NCI-H524 treated with DMSO at 0.1 percent for 48 hours (cell line): Measurements from ENCODE around the gene FUT8.
"Not testable (repeated sequence)": the region's sequence is repeated elsewhere in the genome, so short reads cannot be mapped to it uniquely, and the experiment has no call there.

Experiments used
- DNase-seq: peaks from one replicate; lab custom pipeline; 2025; lab: John Stamatoyannopoulos, UW

Gene FUT8

DNA sequence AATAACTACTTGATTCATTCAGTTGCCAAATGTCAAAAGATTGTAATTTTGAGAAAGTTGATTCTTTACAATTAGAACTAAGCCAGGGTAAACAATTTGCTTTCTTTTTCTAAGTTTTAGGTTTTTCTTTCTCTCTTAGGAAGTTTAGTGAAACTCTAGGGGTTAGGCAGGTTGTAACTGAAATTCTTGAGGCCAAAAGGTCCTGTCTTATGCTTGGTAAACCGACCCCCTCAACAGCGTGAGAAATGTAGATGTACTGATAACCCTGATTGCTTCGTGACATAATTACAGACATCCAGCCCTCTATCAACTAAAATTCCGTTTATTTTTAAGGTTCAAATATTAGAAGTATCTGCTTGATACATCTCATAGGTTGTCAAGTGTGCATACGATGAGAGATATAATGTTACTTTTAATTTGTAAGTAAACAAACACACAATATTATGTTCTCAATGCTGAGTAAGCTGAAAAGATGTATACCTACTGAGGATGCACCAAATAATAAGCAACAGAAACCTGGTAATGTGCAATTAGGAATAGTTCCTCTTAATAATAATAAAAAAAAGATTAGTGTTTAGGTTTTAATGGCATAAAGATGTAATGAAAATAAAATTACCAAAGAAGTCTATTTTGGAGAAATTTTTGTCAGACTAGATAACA lies 7.2 kb downstream of the FUT8 start:
- no peak for DNase-seq

DNA sequence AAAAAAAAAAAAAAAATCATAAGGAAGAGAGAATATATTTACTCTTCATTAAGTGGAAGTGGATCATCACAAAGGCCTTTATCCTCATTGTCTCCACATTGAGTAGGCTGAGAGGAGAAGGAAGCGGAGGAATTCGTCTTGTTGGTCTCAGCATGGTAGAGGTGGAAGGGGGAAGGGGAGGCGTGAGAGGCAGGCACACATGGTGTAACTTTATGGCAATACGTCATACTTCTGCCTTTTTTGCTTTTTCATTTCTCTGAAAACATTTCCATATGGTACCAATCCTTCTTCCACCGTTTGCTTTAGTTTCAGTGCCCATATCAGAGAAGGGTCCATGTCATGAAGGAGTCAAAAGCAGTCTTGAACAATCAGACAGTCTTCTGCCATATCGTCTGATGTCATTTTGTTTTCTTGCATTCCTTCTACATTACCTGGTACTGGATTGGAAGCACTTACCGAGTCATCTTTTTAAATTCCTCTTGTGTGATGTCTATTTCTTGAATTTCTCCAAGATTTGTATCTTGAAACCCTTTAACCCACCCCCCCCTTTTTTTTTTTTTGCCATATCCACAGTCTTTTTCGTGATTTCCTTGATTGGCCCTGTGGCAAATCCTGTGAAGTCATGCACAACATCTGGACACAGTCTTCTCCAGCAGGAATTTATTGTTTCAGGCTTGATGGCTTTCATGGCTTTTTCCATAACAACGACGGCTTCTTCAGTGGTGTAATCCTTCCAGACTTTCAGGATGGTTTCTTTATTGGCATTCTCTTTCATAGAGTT lies 8.9 kb downstream of the FUT8 start:
- no peak for DNase-seq

DNA sequence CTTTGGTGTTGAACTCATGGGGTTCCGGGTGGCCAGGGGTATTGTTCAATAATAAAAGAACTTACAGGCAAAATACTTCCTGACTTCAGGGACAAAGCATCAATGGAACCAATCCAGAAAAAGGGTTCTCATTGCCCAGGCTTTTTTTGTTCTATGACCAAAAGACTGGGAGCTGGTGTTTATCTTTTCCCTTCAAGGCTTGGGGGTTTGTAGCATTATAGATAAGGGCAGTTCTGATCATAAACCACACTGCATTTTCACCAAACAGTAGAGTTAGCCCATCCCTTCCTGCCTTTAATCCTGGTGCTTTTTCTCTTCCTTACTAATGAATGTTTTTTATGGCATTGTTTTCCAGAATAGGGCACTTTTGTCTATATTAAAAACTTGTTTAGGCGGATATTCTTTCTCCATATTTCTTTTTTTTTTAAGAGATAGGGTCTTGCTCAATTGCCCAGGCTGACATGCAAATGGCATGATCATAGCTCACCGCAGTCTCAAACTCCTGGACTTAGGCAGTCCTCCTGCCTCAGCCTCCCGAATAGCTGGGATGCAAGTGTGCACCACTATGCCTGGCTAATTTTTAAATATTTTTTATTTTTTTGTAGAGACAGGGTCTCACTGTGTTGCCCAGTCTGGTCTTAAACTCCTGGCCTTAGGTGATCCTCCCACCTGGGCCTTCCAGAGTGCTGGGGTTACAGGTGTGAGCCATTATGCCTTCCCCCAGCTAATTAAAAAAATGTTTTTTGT lies 9.7 kb downstream of the FUT8 start:
- no peak for DNase-seq

DNA sequence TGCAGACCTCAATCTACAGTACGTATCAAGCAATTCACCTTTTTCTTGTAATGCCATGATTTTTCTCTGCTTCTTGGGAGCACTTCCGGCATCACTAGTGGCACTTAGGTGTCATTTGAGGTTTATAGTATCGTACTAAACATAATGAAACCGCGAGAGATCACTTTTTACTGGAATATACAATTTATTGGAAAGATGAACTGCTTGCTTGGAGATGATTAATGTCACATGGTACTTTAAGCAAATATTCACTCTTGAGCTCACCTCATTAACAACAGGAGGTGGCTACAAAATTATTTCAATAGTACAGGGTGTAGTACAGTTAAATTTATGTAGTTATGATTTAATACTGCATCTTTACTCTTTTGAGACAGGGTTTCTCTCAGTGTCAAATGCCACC lies 11.5 kb downstream of the FUT8 start:
- DNase-seq, result no peak

DNA sequence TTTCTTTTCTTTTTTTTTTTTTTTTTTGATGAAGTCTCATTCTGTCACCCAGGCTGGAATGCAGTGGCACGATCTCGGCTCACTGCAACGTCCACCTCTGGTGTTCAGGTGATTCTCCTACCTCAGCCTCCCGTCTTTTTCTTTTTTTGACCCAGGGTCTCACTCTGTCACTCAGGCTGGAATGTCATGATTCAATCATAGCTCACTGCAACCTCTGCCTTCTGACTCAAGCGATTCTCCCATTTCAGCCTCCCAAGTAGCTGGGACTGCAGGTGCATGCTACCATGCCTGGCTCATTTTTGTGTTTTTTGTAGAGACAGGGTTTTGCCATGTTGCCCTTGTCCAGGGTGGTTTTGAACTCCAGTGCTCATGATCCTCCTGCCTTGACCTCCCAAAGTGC lies 12.0 kb downstream of the FUT8 start:
- DNase-seq, result no peak

DNA sequence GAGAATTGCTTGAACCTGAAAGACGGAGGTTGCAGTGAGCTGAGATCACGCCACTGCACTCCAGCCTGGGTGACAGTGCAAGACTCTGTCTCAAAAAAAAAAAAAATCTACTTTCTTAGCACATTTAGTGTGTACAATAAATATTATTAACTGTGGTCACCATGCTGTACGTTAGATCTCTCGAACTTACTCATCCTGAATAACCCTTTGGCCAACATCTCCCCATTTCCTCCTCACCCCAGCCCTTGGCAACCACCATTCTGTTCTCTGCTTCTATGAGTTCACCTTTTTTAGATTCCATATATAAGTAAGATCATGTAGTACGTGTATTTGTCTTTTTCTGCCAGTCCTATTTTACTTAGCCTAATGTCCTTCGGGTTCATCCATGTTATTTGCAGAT lies 13.4 kb downstream of the FUT8 start:
- DNase-seq, result no peak

DNA sequence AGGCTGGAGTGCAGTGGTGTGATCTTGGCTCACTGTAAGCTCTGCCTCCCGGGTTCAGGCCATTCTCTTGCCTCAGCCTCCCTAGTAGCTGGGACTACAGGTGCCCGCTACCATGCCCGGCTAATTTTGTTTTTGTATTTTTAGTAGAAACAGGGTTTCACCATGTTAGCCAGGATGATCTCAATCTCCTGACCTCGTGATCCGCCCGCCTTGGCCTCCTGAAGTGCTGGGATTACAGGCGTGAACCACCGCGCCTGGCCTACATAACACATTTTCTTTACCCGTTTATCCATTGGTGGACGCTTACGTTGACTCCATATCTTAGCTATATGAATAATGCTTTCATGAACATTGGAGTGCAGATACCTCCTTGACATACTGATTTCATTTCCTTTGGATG lies 14.4 kb downstream of the FUT8 start:
- DNase-seq, result not testable (repeated sequence)

DNA sequence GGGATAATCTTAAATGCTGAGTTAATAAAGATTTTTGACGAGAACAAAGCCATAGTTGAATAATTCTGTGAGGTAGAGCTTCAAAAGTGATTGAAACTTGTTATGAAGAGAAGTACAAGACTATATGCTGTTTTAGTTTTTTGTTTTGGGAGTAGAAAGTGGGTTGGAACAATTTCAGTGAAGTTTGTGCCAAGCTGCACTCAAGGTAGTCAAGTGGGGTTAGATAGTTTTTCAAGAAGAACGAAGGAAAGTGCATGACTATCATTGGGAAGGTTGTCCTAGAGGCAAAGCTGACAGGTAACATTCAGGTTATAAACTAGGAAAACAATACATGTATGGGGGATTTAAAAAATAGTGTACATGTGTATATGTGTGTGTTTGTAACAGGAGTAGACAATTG lies 16.2 kb downstream of the FUT8 start:
- DNase-seq, result no peak

DNA sequence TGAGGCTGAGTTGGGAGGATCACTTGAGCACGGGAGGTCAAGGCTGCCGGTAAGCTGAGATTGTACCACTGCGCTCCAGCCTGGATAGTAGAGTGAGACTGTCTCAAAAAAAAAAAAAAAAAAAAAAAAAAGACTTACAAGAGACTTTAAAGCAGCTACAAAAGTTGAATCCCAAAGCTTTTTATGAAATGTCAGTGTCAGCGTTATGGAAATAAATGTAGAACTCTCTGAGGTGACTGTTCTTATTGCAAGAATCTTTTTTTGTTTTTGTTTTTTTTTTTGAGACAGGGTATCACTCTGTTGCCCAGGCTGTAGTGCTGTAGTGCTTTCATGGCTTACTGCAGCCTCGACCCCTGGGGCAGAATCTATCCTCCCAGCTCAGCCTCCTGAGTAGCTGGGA lies 17.2 kb downstream of the FUT8 start:
- DNase-seq, result no peak

DNA sequence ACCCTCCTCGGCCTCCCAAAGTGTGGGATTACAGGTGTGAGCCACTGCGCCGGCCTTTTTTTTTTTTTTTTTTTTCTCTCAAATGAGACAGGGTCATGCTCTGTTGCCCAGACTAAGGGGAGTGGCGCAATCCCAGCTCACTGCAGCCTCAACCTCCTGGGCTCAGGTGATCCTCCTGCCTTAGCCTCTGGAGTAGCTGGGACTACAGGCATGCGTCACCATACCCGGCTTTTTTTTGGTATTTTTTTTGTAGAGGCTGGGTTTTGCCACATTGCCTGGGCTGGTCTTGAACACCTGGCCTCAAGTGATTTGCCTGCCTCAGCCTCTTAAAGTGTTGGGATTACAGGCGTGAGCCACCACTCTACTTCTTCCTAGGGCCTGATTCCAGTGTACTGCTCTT lies 18.7 kb downstream of the FUT8 start:
- no peak for DNase-seq

DNA sequence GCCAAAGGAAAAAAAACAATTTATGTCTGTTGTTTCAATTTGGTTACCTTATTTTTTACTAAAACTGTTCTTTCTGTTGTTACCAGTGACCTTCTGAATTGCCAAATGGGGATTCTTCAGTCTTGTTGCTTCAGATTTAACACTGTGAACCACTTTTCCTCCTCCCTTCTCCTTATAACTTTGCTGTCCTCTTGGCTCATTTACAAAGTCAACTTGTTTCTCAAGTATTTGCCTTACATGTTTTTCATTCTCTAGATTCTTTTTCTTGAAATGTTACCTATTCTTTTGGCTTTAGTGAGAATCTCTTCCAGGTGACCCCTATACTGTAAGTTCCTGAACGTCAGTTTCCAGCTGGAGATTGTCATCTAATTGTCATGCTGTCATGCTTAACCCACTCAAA lies 19.4 kb downstream of the FUT8 start:
- DNase-seq, result no peak

DNA sequence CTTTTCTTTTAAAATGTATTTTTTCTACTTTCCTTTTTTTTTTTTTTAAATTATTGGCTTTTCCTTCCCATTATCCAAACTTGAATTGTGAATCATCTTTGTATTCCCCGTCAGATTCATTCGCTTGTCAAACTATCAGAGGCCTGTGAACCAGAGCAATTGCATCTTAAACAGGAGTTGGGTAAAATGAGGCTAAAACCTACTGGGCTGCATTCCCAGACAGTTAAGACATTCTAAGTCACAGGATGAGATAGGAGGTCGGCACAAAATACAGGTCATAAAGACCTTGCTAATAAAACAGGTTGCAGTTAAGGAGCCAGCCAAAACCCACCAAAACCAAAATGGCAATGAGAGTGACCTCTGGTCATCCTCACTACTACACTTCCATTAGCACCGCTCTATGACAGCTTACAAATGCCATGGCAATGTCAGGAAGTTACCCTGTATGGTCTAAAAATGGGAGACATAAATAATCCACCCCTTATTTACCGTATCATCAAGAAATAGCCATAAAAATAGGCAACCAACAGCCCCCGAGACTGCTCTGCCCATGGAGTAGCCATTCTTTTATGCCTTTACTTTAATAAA lies 19.9 kb downstream of the FUT8 start:
- DNase-seq, result no peak

DNA sequence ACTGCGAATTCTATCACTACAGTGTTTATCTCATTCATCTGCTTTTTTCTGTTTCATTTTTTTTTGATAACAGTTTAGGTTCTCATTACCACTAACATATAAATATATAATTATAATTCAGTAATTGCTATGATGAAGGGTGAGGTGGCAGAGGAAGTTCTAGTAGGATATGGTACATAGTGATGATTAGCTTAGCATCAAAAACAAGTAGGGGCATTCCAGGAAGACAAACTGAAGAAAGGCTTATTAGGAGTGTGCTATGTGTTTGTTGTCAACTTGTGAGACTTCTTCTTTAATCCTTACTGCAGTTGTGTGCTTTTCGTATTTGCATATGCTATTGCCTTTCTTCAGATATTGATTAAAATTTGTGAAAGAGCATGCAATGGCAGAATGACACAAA lies 20.6 kb downstream of the FUT8 start:
- DNase-seq, result no peak

DNA sequence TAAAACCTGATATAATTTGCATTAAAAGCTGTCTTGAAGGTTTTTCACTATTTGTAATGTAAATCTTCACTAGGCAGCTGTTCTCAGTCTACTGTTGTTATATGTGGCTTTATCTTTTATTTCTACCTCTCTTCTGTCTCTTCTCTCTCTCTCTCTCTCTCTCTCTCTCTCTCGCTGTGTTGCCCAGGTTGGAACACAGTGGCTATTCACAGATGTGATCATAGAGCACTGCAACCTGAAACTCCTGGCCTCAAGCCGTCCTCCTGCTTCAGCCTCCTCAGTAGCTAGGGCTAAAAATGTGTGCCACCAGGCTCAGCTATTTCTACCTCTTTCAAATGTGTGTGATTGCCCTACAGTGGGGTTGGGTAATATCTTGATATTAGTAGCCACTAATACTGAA lies 21.1 kb downstream of the FUT8 start:
- DNase-seq, result no peak

DNA sequence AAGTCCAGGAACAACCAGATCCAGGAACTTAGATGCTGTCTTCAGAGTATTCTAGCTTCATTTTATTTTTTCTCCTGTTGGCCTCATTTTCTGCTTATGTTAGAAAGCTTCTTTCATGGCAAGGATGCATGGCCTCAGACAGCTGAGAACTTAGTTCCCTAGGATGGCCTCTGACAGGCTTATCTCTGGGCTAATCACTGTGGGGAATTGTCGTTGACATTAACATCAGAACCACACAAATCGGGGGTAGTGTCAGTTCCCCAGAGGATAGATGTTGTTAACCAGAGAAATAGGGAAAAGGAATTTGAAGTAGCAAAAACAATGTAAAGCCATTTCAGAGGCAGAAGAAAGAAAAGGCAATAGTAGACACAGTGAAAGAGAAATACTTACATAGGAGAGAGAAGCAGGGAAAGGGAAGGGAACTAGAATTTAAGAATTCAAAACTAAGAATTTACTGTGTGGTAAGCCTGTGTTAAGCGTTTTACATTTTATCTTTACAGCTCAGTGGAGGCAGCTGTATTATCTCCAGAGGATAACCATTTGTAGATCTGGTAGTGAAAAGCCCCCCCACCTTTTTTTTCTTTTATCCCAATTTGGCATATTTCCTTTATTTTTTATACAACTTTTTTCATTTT lies 21.8 kb downstream of the FUT8 start:
- no peak for DNase-seq

DNA sequence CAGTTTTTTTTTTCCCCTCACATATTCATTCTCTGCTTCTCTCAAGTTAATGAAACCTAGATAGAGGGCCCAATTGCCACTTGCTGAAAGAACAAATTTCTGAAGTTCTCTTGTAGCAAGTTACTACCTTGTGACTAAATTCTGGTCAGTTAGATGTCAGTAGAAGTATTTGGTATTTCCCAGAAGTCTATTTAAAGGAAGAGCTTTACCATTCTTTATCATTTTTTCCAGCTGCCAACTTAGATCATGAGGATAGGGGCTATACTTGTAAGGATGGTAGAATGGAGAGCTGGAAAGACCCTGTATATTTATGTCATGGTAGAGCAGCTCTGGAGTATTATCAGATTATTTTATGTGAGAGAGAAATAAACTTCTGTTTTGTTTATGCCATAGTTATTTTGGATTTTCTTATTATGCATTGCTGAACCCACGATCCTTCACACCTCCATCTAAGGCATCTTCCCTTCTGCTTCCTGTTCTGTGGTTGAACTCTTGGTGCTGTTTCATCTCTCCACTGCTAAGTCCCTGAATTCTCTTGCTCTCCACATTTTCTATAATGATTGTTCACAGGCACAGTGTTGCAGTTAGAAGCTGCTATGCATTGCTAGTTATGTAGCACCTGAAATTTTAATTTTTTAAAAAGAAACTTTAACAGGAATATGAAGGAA lies 25.9 kb downstream of the FUT8 start:
- no peak for DNase-seq

DNA sequence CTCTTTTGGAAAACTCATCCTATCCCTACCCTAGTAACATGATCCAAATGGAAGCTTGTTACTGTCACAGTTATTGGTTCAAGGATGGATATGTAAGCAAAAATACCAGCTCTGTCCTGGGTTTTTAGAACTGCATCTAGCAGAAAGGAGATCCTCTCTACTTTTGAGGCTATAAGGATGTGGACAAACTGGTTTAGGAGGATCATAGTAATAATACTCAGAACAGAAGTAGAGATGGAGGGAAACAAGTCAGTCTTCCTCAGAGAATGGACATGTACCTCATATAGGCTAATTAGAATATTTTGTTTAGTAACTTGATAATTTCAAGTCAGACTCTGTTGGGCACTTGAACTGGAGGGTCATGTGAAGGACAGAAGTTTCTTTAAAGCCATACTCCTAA lies 26.6 kb downstream of the FUT8 start:
- no peak for DNase-seq

DNA sequence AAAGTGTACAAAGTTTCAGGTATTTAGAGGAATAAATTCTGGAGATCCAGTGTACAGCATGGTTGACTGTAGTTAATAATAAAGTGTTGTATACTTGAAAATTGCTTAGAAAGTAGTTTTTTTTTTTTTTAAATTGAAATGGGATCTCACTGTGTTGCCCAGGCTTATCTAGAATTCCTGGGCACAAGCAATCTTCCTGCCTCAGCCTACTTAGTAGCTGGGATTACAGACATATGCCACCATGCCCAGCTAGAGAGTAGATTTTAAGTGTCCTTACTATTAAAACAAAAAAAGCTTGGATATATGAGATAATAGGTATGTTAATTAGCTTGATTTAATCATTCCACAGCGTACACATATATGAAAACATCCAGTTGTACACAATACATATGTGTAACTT lies 27.7 kb downstream of the FUT8 start:
- no peak for DNase-seq

DNA sequence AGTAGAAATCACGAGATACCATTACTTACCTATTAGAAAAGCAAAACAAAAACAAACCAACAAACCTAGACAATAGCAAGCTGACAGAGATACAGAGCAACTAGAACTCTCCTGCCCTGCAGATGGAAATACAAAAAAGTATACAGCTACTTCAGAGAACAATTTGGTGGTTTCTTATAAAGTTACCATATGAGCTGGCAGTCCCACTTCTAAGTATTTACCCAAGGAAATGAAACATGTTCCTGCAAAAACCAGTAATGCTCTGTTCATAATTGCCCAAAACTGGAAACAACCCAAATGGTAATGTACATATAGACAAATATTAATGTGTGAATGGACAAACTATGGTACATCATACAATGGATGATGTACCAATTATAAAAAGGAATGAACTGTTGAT lies 31.7 kb downstream of the FUT8 start:
- DNase-seq, result no peak

DNA sequence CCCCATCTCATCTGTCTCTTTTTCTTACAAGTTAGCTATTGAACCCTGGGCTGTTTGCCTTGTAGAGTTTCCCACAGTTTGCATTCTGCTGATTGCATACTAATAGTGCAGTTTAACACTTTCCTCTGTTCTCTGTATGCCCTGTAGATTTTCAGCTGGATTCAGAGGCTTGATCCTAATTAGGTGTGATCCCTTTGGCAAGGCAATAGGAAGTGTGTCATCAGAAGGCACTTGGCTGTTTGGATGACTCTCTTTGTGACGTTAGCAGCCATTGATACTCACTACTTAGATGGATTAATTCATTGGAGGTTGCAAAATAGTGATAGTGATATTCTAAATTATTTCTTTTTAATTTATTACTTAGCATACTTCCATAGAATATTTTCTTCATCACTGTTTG lies 33.6 kb downstream of the FUT8 start:
- no peak for DNase-seq

DNA sequence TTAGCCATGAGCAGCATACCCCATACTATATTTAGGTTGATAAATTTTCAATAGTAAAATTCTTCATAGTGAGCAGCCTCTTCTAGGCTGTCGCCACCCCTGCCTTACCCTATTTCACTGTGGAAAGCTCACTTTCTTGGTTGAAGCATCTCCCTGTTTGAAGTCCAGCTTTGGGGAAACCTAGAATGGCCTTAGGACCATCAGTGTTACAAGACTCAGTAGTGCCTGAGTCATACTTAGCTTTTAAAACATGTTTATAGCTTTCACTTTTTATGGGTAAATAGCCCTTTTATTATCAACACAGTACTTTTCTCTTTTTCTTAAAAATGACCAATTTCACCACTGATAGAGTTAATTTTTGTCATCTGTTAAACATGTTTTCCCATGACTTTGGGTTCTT lies 37.1 kb downstream of the FUT8 start:
- no peak for DNase-seq
